Ectodermal cell (in vitro differentiated cells): ENCODE results near the gene ESRRA.

Source experiments
- H3K27ac ChIP-seq: 2 replicates; pipeline ENCODE4 v1.7.0; 2013; ENCODE audit warnings: mild to moderate bottlenecking, low read depth, low read length; ENCODE audit not compliant: insufficient read depth, poor library complexity, severe bottlenecking
- H3K27me3 ChIP-seq: 2 replicates; pipeline ENCODE4 v1.7.0; 2013; ENCODE audit warnings: mild to moderate bottlenecking, low read length; ENCODE audit not compliant: insufficient read depth, control insufficient read depth, poor library complexity, severe bottlenecking
- H3K36me3 ChIP-seq: one replicate; pipeline ENCODE4 v1.7.0; 2013; ENCODE audit warnings: low read length; ENCODE audit not compliant: control insufficient read depth, insufficient read depth
- H3K4me1 ChIP-seq: one replicate; pipeline ENCODE4 v1.7.0; 2013; ENCODE audit warnings: low read length; ENCODE audit not compliant: control insufficient read depth, insufficient read depth
- H3K4me3 ChIP-seq: 2 replicates; pipeline ENCODE4 v1.7.0; 2013; ENCODE audit warnings: low read depth, low read length, control low read depth; ENCODE audit not compliant: insufficient read depth
- H3K9me3 ChIP-seq: 2 replicates; pipeline ENCODE4 v1.7.0; 2013; ENCODE audit warnings: mild to moderate bottlenecking, low read length, moderate library complexity; ENCODE audit not compliant: control insufficient read depth
- WGBS, 2 experiments: methylation state at CpG; one replicate each; pipeline ENCODE4 v1.1.7; 2013; ENCODE audit warnings: missing lambda C conversion rate in 2 of 2; 5-methylcytosine and 5-hydroxymethylcytosine counted together

Gene ESRRA

DNA sequence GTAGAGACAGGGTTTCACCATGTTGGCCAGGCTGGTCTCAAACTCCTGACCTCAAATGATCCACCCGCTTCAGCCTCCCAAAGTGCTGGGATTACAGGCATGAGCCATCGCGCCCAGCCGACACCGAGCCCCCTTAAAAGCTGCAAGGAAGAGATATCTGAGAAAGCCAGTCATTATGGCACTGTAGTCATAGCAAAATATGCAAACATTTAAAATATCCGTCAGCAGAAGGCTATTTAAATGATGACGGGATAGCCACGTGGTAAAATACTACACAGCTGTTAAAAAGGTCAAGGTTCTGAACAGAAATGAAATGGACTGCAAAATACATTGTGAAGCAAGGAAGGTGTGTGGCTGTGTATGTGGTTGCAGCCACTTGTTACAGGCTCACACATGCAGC lies 28.2 kb downstream of the ESRRA start:
- no peak overlapping the region for H3K27ac ChIP-seq
- 95 to 96% methylated on average over 8 of the region's 8 CpGs for WGBS, 2 experiments
- no peaks in the 10 kb centered on the region for H3K9me3 ChIP-seq
- H3K4me1 ChIP-seq: no peaks in the 10 kb centered on the region
- no peaks in the 10 kb centered on the region for H3K27me3 ChIP-seq
- no peaks in the 10 kb centered on the region for H3K36me3 ChIP-seq
- no peak overlapping the region for H3K4me3 ChIP-seq

DNA sequence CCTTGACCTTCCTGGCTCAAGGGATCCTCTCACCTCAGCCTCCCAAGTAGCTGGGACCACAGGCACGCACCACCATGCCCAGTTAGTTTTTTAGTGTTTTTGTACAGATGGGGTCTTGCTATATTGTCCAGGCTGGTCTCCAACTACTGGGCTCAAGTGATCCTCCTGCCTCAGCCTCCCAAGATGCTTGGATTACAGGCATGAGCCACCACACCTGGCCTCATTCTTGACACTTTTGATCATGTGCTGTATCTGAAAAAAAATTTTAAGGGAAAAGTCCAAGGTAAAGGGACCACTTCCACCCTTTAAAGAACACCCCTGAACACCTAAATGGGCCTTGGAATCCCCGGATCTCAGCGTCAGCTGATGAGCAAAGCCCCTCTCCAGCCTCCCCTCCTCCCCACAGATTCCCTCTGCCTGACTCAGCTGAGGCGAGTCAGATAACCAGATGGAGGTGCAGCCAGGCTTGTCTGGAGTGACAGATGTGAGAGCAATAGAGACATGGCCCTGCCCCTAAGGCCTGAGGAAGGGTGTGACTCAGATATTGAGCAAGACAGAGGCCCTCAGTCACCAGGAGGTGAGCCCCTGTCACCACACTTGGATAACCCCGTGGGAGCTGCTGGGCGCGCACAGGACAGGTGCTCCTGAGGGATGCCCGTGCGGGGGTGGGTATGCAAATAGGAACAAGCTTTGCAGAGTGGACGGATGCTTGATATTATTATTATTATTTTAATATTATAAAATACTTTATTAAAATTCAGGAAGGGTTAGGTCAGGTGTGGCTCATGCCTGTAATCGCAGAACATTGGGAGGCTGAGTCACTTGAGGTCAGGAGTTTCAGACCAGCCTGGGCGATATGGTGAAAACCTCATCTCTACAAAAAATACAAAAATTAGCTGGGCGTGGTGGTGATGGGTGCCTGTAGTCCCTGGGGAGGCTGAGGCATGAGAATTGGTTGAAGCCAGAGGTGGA lies 29.7 kb downstream of the ESRRA start:
- Histone ChIP-seq H3K4me3 (no peak overlapping the region), H3K36me3 (no peaks in the 10 kb centered on the region), H3K27me3 (no peaks in the 10 kb centered on the region), H3K27ac (no peak overlapping the region), H3K9me3 (no peaks in the 10 kb centered on the region), H3K4me1 (no peaks in the 10 kb centered on the region)
- WGBS, 2 experiments: 68 to 75% methylated on average over 10 to 12 of the region's 13 CpGs

DNA sequence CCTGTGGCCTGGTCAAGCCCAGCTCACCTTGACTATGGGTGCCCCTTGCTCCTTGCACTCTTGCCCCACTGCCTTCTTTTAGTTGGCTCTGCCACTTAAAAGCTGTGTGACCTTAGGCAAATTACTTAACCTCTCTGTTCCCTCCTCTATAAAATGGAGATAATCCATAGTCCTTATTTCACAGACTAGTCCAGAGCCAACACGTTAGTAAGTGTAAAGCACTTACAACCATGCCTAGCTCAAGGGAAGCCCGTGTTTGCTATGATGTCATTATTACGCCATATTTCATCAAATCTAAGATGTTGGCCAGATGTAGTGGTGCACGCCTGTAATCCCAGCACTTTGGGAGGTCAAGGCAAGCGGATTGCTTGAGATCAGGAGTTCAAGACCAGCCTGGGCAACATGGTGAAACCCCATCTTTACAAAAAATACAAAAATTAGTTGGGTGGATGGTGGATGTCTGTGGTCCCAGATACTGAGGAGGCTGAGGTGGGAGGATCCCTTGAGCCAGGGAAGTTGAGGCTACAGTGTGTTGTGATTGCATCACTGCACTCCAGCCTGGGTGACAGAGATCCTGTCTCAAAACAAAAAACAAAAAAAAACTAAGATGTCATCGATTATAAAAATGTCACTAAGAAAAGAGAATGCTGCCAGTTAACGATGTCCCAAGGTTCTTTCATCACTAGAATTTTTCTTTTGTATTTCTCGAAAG lies 32.4 kb downstream of the ESRRA start:
- Histone ChIP-seq H3K4me1 (peaks cover 10% of the 10 kb centered on the region), H3K27me3 (peaks cover 8% of the 10 kb centered on the region), H3K9me3 (no peaks in the 10 kb centered on the region), H3K27ac (no peak overlapping the region), H3K4me3 (no peak overlapping the region), H3K36me3 (no peaks in the 10 kb centered on the region)
- WGBS, 2 experiments: 89 to 90% methylated on average over 7 of the region's 8 CpGs

DNA sequence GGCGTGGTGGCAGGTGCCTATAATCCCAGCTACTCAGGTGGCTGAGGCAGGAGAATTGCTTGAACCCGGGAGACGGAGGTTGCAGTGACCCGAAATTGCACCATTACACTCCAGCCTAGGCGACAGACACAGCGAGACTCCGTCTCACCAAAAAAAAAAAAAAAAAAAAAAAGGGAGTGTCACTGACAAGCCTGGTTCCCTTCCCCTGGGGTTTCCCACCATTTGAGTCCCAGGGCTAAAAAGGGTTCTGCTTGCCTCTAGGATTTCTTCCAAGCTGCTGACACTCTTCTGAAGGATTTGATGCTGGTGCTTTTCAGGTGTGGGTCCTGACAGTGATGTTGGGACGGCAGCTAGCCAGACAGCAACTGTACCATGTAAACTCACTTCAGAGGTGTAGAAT lies 33.4 kb downstream of the ESRRA start:
- 90 to 93% methylated on average over 8 of the region's 8 CpGs for WGBS, 2 experiments
- H3K36me3 ChIP-seq: no peaks in the 10 kb centered on the region

DNA sequence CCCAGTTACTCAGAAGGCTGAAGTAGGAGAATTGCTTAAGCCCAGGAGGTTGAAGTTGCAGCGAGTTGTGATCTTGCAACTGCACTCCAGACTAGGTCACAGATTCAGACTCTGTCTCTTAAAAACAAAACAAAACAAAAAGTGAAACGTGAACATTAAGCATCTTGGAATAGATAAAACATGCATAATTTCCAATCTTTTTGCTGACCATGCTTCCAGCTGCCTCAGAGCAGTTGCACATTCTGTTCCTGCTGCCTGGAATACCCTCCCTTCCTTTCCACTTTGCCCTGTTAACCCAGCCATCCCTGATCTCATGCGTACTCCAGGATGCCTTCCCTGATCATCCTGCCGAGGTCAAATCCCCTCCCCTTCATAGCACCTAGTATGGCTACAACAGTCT lies 34.0 kb downstream of the ESRRA start:
- Histone ChIP-seq H3K36me3 (no peaks in the 10 kb centered on the region), H3K9me3 (no peaks in the 10 kb centered on the region), H3K4me3 (no peak overlapping the region), H3K27ac (no peak overlapping the region), H3K4me1 (peaks cover 13% of the 10 kb centered on the region), H3K27me3 (peaks cover 8% of the 10 kb centered on the region)
- 87 to 96% methylated on average over 4 of the region's 4 CpGs for WGBS, 2 experiments

More for the DNA sequence above, 33.4 kb downstream of the ESRRA start:
- Histone ChIP-seq H3K4me3 (no peak overlapping the region), H3K4me1 (peaks cover 13% of the 10 kb centered on the region), H3K27ac (no peak overlapping the region), H3K9me3 (no peaks in the 10 kb centered on the region), H3K27me3 (peaks cover 8% of the 10 kb centered on the region)

DNA sequence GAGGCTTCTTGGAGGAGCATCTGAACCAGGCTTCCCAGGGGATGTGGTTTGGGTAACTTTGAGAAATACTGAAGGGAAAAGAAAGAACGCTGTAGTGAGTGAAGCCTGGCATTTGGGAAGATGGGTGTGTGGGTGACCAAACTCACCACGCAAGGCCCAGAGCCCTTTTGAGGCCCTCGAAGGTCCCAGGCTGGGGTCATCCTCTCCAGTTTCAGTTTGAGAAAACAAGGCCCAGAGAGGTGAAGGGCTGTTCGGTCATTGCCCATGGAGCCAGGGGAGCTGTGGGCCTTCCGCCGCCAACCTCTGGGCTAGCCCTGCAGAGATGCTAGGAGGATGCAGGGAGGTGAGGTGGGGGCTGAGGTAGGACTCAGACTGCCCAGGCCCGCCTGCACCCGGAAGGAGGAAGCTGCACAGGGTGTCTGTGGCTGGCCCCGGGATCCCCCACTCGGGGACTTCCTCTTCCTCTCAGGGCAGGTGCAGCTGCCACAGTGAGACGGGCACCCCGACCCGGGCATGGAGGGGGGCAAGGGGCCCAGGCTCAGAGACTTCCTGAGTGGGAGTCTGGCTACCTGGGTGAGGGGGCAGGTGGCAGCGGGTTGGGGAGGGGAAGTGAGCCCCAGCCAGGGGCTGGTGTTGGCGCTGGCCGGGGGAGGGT lies 34.6 kb downstream of the ESRRA start, which contains the start of gene CCDC88B:
Gene CCDC88B (plus strand): TSS at position 451 of the 655 bp plus-strand sequence. CDS start 63 bp downstream, at position 514.
- H3K9me3 ChIP-seq: no peaks in the 10 kb centered on the region
- peak within 1 kb of the TSS; percentile 32 for H3K4me3 ChIP-seq
- H3K27me3 ChIP-seq: peaks cover 8% of the 10 kb centered on the region
- H3K36me3 ChIP-seq: no peaks in the 10 kb centered on the region
- peaks cover 13% of the 10 kb centered on the region for H3K4me1 ChIP-seq
- no peak within 1 kb of the TSS for H3K27ac ChIP-seq
- 88 to 91% methylated on average over 16 of the region's 16 CpGs for WGBS, 2 experiments

DNA sequence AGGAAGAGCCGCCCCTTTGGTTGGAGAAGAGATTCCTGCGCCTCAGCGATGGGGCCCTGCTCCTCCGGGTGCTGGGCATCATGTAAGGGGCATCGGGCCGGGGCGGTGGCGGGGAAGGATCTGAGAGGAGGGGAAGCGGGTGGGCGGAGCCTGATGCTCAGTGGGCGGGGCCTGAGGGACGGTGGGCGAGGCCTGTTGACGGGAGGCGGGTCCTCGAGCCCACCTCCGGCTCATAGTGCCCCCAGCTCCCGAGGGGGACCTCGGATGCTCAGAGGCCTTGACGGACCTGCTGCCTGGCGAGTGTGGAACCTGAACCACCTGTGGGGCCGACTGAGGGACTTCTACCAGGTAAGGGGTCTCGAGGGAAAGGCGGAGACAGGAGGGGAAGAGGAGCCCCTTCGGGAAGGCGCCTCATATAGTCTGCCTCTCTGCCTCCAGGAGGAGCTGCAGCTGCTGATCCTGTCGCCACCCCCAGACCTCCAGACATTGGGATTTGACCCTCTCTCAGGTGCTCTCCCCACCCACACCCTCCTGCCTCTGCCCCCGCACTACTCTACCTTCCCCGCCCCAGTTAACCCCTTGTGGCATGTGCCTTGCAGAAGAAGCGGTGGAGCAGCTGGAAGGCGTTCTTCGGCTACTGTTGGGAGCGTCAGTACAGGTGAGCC lies 35.5 kb downstream of the ESRRA start:
- H3K4me3 ChIP-seq: peak overlapping the region; percentile 32
- H3K9me3 ChIP-seq: no peaks in the 10 kb centered on the region
- H3K36me3 ChIP-seq: no peaks in the 10 kb centered on the region
- 50 to 60% methylated on average over 33 of the region's 33 CpGs for WGBS, 2 experiments
- H3K4me1 ChIP-seq: peaks cover 13% of the 10 kb centered on the region
- no peak overlapping the region for H3K27ac ChIP-seq
- peaks cover 8% of the 10 kb centered on the region for H3K27me3 ChIP-seq

DNA sequence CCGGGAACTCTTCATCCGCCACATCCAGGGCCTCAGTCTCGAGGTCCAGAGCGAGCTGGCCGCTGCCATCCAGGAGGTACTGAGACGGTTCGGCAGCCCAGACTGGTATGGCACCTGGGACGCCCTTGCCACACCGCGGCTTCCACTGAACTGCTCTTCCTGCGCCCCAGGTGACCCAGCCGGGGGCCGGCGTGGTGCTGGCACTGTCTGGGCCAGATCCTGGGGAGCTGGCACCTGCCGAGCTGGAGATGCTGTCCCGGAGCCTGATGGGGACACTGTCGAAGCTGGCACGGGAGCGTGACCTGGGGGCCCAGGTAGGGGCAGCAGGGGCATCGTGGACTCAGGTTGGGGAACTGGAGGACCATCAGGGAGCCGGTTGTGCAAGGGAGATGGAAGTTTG lies 36.1 kb downstream of the ESRRA start:
- peaks cover 8% of the 10 kb centered on the region for H3K27me3 ChIP-seq
- H3K4me1 ChIP-seq: peaks cover 13% of the 10 kb centered on the region
- WGBS, 2 experiments: 92 to 94% methylated on average over 21 of the region's 21 CpGs
- H3K4me3 ChIP-seq: no peak overlapping the region
- no peaks in the 10 kb centered on the region for H3K9me3 ChIP-seq
- no peaks in the 10 kb centered on the region for H3K36me3 ChIP-seq
- no peak overlapping the region for H3K27ac ChIP-seq

DNA sequence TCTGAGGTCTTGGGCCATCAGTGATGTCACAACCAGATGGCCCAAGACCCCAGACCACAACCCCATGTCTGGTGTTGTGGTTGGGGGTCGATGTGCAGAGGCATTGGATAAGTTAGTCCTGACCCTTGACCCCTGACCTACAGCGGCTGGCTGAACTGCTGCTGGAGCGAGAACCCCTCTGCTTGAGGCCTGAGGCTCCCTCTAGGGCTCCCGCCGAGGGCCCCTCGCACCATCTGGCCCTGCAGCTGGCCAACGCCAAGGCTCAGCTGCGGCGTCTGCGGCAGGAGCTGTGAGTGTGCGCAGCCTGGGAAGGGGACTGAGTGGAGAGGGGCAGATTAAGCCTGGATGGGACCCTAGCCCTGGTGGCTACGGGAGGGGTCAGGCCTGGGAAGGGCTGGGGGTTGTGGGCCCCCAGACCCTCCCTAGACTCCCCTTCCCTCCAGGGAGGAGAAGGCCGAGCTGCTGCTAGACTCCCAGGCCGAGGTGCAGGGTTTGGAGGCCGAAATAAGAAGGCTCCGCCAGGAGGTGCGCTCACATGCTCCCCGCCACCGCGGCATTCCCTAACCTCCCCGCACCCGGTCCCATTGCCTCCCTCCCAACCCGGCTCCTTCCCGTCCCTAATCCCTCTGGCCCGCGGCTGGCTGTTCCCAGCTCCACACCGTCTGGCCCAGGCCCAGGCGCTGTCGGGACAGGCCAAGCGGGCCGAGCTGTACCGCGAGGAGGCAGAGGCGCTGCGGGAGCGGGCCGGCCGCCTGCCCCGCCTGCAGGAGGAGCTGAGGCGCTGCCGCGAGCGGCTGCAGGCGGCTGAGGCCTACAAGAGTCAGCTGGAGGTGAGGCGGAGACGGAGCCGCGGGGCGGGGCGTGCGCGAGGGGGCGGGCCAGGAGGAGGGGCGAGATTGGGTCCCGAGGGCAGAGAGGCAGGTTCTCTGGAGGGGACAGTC lies 36.8 kb downstream of the ESRRA start:
- WGBS, 2 experiments: 23 to 25% methylated on average over 55 of the region's 55 CpGs
- H3K9me3 ChIP-seq: no peaks in the 10 kb centered on the region
- H3K27me3 ChIP-seq: peaks cover 8% of the 10 kb centered on the region
- H3K4me1 ChIP-seq: peaks cover 13% of the 10 kb centered on the region
- H3K27ac ChIP-seq: peak overlapping the region; percentile 65
- H3K4me3 ChIP-seq: peak overlapping the region; percentile 31
- H3K36me3 ChIP-seq: no peaks in the 10 kb centered on the region
